Neural cell (in vitro differentiated cells): ENCODE measurements around the gene PAPLN.

Experiments used
- EP300 ChIP-seq: fragments of 450-650 bp; conservative IDR thresholded peaks from 2 replicates; pipeline ENCODE4 v1.6.1; 2014; ENCODE audit warnings: antibody characterized with exemption, mild to moderate bottlenecking, moderate library complexity; ENCODE audit not compliant: poor library complexity, severe bottlenecking
- EZH2 ChIP-seq: fragments of 200-600, 300-800 bp; shearing (Covaris generic), sonication (generic); IDR thresholded peaks from 2 replicates; pipeline ENCODE4 v1.6.1; 2014; ENCODE audit warnings: antibody characterized with exemption, low read length, borderline replicate concordance, mild to moderate bottlenecking; ENCODE audit not compliant: insufficient read depth, poor library complexity, severe bottlenecking
- MXI1 ChIP-seq: fragments of 450-650 bp; conservative IDR thresholded peaks from 2 replicates; pipeline ENCODE4 v1.6.1; 2014; ENCODE audit warnings: antibody characterized with exemption, mild to moderate bottlenecking; ENCODE audit not compliant: poor library complexity, severe bottlenecking
- POLR2AphosphoS5 ChIP-seq: IDR thresholded peaks from 2 replicates; pipeline ENCODE4 v1.6.1; 2012
- RAD21 ChIP-seq: fragments of 450-650 bp; conservative IDR thresholded peaks from 2 replicates; pipeline ENCODE4 v1.6.1; 2014; ENCODE audit warnings: antibody characterized with exemption, mild to moderate bottlenecking, moderate library complexity
- SMC3 ChIP-seq: fragments of 450-650 bp; conservative IDR thresholded peaks from 2 replicates; pipeline ENCODE4 v1.6.1; 2014; ENCODE audit warnings: antibody characterized with exemption, mild to moderate bottlenecking, moderate library complexity; ENCODE audit not compliant: poor library complexity
- TAF1 ChIP-seq: IDR thresholded peaks from 2 replicates; pipeline ENCODE4 v1.6.1; 2012; ENCODE audit warnings: low read depth
- TF ChIP-seq, protein P1 (sequence below): fragments of 450-650 bp; IDR thresholded peaks from 2 replicates; pipeline ENCODE4 v1.5.1; 2014; ENCODE audit warnings: antibody characterized with exemption, mild to moderate bottlenecking, moderate library complexity; ENCODE audit not compliant: poor library complexity, severe bottlenecking

DNA sequence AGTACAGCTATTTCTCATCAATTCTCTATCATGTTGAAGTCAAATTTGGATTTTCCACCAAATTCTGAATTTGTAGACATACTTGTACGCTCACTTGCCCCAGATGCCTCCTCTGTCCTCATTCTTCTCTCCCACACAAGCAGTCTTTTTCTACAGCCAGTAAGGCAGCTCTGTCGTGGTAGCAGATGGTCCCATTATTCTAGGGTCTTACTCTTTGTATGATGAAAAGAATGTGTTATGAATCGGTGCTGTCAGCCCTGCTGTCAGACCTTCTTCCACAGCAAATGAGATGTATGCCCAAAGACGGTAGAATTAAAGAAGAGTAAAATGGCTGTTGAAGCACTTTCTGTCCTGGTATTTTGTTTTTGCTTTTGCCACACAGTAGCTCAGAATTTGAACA is 17.2 kb upstream of the PAPLN start:
- TF ChIP-seq, protein P1, sequence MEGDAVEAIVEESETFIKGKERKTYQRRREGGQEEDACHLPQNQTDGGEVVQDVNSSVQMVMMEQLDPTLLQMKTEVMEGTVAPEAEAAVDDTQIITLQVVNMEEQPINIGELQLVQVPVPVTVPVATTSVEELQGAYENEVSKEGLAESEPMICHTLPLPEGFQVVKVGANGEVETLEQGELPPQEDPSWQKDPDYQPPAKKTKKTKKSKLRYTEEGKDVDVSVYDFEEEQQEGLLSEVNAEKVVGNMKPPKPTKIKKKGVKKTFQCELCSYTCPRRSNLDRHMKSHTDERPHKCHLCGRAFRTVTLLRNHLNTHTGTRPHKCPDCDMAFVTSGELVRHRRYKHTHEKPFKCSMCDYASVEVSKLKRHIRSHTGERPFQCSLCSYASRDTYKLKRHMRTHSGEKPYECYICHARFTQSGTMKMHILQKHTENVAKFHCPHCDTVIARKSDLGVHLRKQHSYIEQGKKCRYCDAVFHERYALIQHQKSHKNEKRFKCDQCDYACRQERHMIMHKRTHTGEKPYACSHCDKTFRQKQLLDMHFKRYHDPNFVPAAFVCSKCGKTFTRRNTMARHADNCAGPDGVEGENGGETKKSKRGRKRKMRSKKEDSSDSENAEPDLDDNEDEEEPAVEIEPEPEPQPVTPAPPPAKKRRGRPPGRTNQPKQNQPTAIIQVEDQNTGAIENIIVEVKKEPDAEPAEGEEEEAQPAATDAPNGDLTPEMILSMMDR = no peak
- TF ChIP-seq MXI1 (no peak), RAD21 (no peak), TAF1 (no peak), SMC3 (no peak), EP300 (no peak), POLR2AphosphoS5 (no peak), EZH2 (no peak)
